ENCODE data around the gene ANKRD30BL.
"Not testable (repeated sequence)": the region's sequence is repeated elsewhere in the genome, so short reads cannot be mapped to it uniquely, and the experiment has no call there.

DNA sequence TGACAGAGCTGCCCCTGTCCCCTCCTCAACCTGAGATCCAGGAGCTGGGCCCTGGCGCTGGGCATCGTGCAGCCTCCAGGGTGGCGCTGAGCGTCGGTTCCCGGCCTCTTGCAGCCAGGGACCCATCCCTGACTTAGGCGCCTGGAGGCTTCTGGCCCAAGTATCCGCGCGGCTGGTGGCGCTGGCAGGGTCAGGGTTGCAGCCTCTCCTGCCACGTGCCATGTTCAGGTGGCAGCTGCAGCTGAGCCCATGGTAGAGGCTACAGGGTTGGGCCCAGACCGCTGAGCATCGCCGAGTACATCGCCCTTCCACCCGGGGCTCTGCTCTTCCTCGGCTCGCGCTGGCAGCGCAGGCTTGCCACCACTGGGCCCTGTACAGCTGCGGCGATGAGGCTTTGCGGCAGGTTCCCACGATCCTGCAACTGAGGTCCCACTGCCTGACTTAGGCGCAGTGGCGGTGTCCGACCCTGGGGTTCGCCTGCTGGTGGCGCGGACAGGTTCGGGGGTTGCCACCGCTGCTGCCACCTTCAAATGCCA is 441 bp upstream of the ANKRD30BL start:
- TF ChIP-seq, protein P1, sequence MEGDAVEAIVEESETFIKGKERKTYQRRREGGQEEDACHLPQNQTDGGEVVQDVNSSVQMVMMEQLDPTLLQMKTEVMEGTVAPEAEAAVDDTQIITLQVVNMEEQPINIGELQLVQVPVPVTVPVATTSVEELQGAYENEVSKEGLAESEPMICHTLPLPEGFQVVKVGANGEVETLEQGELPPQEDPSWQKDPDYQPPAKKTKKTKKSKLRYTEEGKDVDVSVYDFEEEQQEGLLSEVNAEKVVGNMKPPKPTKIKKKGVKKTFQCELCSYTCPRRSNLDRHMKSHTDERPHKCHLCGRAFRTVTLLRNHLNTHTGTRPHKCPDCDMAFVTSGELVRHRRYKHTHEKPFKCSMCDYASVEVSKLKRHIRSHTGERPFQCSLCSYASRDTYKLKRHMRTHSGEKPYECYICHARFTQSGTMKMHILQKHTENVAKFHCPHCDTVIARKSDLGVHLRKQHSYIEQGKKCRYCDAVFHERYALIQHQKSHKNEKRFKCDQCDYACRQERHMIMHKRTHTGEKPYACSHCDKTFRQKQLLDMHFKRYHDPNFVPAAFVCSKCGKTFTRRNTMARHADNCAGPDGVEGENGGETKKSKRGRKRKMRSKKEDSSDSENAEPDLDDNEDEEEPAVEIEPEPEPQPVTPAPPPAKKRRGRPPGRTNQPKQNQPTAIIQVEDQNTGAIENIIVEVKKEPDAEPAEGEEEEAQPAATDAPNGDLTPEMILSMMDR (IDR thresholded peaks at IDR 0.05; ENCODE audit: low read length) = not testable (repeated sequence)
- TF ChIP-seq EZH2phosphoT487 (IDR thresholded peaks at IDR 0.05; ENCODE audit: low read length) = not testable (repeated sequence)
